Osteoblast (primary cell): ENCODE data around the gene CD9. TPM values are rescaled to one million over a fixed set of nuclear protein-coding genes. Genes with fewer than 3 reads are reported as not detected.

Source experiments
- DNase-seq: peaks from one replicate; pipeline ENCODE4 v3.0.0; 2011; ENCODE audit warnings: low spot score, mixed read lengths; ENCODE audit not compliant: insufficient read length; ENCODE audit errors: missing footprints
- H2AFZ ChIP-seq: 2 replicates; pipeline ENCODE4 v1.6.0; 2011; ENCODE audit warnings: mild to moderate bottlenecking, low read length
- H3K27ac ChIP-seq: 2 replicates; pipeline ENCODE4 v1.5.1; 2011; ENCODE audit warnings: mild to moderate bottlenecking, low read depth, low read length, moderate library complexity
- H3K27me3 ChIP-seq: 2 replicates; pipeline ENCODE4 v1.6.0; 2012; ENCODE audit warnings: mild to moderate bottlenecking, control low read depth, inconsistent platforms, low read length, moderate library complexity; ENCODE audit not compliant: insufficient read depth
- H3K36me3 ChIP-seq: 2 replicates; pipeline ENCODE4 v1.5.1; 2011; ENCODE audit warnings: mild to moderate bottlenecking, low read length, control low read depth, moderate library complexity; ENCODE audit not compliant: insufficient read depth
- H3K4me1 ChIP-seq: 2 replicates; pipeline ENCODE4 v1.5.1; 2011; ENCODE audit warnings: mild to moderate bottlenecking, low read length, control low read depth, moderate library complexity; ENCODE audit not compliant: insufficient read depth
- H3K4me2 ChIP-seq: 2 replicates; pipeline ENCODE4 v1.6.0; 2011; ENCODE audit warnings: mild to moderate bottlenecking, low read length; ENCODE audit not compliant: insufficient read depth
- H3K4me3 ChIP-seq: fragments of 200-600 bp; sonication (generic); 3 replicates; pipeline ENCODE4 v1.5.1; 2012; ENCODE audit warnings: mild to moderate bottlenecking, low read length, inconsistent platforms; ENCODE audit not compliant: insufficient read depth
- H3K79me2 ChIP-seq: 2 replicates; pipeline ENCODE4 v1.6.0; 2012; ENCODE audit warnings: mild to moderate bottlenecking, low read length, control low read depth, inconsistent platforms; ENCODE audit not compliant: insufficient read depth
- H3K9me3 ChIP-seq: 2 replicates; pipeline ENCODE4 v1.5.1; 2011; ENCODE audit warnings: low read depth, low read length, control low read depth
- H4K20me1 ChIP-seq: 2 replicates; pipeline ENCODE4 v1.6.0; 2012; ENCODE audit warnings: mild to moderate bottlenecking, low read length, control low read depth; ENCODE audit not compliant: insufficient read depth
- CTCF ChIP-seq: IDR thresholded peaks from 2 replicates; pipeline ENCODE4 v1.5.1; 2011; ENCODE audit warnings: mild to moderate bottlenecking, low read depth, low read length, moderate library complexity; ENCODE audit errors: extremely low read depth
- total RNA-seq: library from RNA; depleted of rRNA; stranded (reverse); fragments of >200 nt; gene quantifications from 2 replicates; pipeline ENCODE4 v1.2.3, GENCODE V29; 2012

The CD9 gene
- total RNA-seq, 1 donor: 34.4 TPM

- Histone ChIP-seq H2AFZ (no peak overlapping the region), H4K20me1 (no peaks in the 10 kb centered on the region), H3K79me2 (peaks cover 2% of the 10 kb centered on the region), H3K4me2 (no peak overlapping the region), H3K27ac (no peak overlapping the region), H3K4me1 (peaks cover 6% of the 10 kb centered on the region), H3K9me3 (no peaks in the 10 kb centered on the region), H3K27me3 (peaks cover 21% of the 10 kb centered on the region), H3K4me3 (no peak overlapping the region), H3K36me3 (no peaks in the 10 kb centered on the region)
- no peak for TF ChIP-seq CTCF
- DNase-seq: no peak
These were observed 3.4 kb downstream of the CD9 start for GRCh38 chr12:6203601-6204000.

- Histone ChIP-seq H2AFZ (no peak overlapping the region), H4K20me1 (no peaks in the 10 kb centered on the region), H3K27ac (no peak overlapping the region), H3K27me3 (peaks cover 15% of the 10 kb centered on the region), H3K9me3 (no peaks in the 10 kb centered on the region), H3K79me2 (peaks cover 2% of the 10 kb centered on the region), H3K36me3 (no peaks in the 10 kb centered on the region), H3K4me2 (no peak overlapping the region), H3K4me1 (peaks cover 6% of the 10 kb centered on the region), H3K4me3 (no peak overlapping the region)
- peak; percentile 17 for TF ChIP-seq CTCF
- no peak for DNase-seq
These were observed 4.4 kb downstream of the CD9 start for GRCh38 chr12:6204533-6205143.

- Histone ChIP-seq H2AFZ (no peak overlapping the region), H3K4me3 (no peak overlapping the region), H3K36me3 (no peaks in the 10 kb centered on the region), H3K27me3 (peaks cover 12% of the 10 kb centered on the region), H3K4me2 (no peak overlapping the region), H3K9me3 (no peaks in the 10 kb centered on the region), H4K20me1 (no peaks in the 10 kb centered on the region), H3K4me1 (peaks cover 3% of the 10 kb centered on the region), H3K27ac (no peak overlapping the region), H3K79me2 (peaks cover 2% of the 10 kb centered on the region)
- DNase-seq: no peak
- no peak for TF ChIP-seq CTCF
These were observed 4.9 kb downstream of the CD9 start for GRCh38 chr12:6205144-6205539.

- DNase-seq: no peak
- Histone ChIP-seq H3K27me3 (peaks cover 7% of the 10 kb centered on the region), H4K20me1 (no peaks in the 10 kb centered on the region), H3K9me3 (no peaks in the 10 kb centered on the region), H3K4me3 (no peak overlapping the region), H3K27ac (no peak overlapping the region), H3K4me1 (peaks cover 3% of the 10 kb centered on the region), H3K4me2 (no peak overlapping the region), H2AFZ (no peak overlapping the region), H3K79me2 (peaks cover 2% of the 10 kb centered on the region), H3K36me3 (no peaks in the 10 kb centered on the region)
- TF ChIP-seq CTCF: no peak
These were observed 5.6 kb downstream of the CD9 start for GRCh38 chr12:6205761-6206160.
